Measurements from ENCODE around the gene ANKHD1. TPM values are rescaled to one million over a fixed set of nuclear protein-coding genes. Genes with fewer than 3 reads are reported as not detected.
A peak's percentile ranks its signal among the peaks of the same experiment; 100 is the strongest.

ANKHD1 gene
- total and polyA plus RNA-seq, 9 of the 15 experiments (the other 6 are each of a cell fraction or from before 2014, with no cell fraction given) = 38.9 to 138 (median 78.7) TPM

DNA sequence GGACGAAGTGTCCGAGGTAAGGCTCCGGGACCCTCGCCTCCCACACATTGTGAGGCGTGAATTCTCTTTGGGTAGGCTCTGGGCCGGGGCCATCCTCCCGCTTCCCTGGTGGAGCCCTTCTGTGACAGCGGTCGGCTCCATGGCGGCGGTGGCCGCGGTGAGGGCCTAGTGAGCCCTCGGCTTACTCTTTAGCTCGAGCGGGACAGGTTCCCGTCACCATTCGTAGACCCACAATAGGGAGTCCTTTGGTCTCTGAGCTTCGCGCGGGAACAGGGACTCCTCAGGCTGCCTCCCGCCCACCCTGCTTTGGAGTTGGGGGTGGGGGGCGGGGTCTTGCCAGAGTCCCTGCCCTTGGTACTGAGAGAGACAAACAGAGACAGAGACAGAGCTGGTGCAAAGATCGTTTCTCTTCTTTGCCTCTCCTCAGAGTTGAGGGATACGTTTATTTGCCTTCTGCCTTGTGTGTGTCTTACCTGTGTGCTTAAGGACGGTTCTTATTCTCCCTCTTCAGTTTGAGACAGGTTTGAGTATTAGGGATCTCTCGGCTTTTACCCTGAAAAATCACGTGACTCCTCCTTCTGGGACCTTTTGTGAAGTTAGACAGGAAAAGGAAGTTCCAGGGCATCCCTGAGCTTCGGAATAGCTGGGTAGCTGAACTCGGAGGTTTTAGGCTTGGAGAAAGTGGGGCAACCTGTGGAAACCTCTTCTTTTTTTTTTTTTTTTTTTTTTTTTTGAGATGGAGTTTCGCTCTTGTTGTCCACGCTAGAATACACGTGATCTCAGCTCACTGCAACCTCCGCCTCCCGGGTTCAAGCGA is 833 bp downstream of the ANKHD1 start (continued):
- TF ChIP-seq MAZ (CRISPR knock-in tag; conservative IDR thresholded peaks at IDR 0.05 in 1 of 2, IDR thresholded peaks at IDR 0.05 in 1 of 2) (no peak), MAFG (tag; conservative IDR thresholded peaks at IDR 0.05) (no peak), JUN (IDR thresholded peaks at IDR 0.05; ENCODE audit: borderline replicate concordance, low read depth, low read length) (no peak), JUN (CRISPR knock-in tag; IDR thresholded peaks at IDR 0.05; ENCODE audit: borderline replicate concordance) (no peak), HIVEP1 (CRISPR knock-in tag; IDR thresholded peaks at IDR 0.05) (no peak), SREBF2 (CRISPR knock-in tag; IDR thresholded peaks at IDR 0.05) (no peak), PHF20 (IDR thresholded peaks at IDR 0.05; ENCODE audit: partially characterized antibody) (no peak), KDM4B (IDR thresholded peaks at IDR 0.05; ENCODE audit: borderline replicate concordance in 2 of 2, low read depth in 1 of 2) (no peak), BRCA1 (IDR thresholded peaks at IDR 0.05) (no peak), BRCA1 (CRISPR knock-in tag; IDR thresholded peaks at IDR 0.05) (no peak), GATAD2A (IDR thresholded peaks at IDR 0.05) (no peak), NONO (IDR thresholded peaks at IDR 0.05; ENCODE audit: low read depth in 2 of 2, low read length in 1 of 2) (no peak), L3MBTL2 (IDR thresholded peaks at IDR 0.05) (no peak), TEAD2 (tag; IDR thresholded peaks at IDR 0.05) (no peak), KDM1A (IDR thresholded peaks at IDR 0.05) (no peak), ZFX (CRISPR knock-in tag; IDR thresholded peaks at IDR 0.05) (peak; percentile 67), RBM14 (IDR thresholded peaks at IDR 0.05; ENCODE audit: borderline replicate concordance, insufficient read depth, low read depth, low read length) (no peak), POLR3A (IDR thresholded peaks at IDR 0.05; ENCODE audit: borderline replicate concordance, extremely low read depth, insufficient read depth, insufficient read length) (no peak), GABPA (tag; conservative IDR thresholded peaks at IDR 0.05; ENCODE audit: low read depth) (no peak)
- TF ChIP-seq, protein P1, sequence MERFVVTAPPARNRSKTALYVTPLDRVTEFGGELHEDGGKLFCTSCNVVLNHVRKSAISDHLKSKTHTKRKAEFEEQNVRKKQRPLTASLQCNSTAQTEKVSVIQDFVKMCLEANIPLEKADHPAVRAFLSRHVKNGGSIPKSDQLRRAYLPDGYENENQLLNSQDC (CRISPR knock-in tag; IDR thresholded peaks at IDR 0.05) = no peak
- TF ChIP-seq, protein P2, sequence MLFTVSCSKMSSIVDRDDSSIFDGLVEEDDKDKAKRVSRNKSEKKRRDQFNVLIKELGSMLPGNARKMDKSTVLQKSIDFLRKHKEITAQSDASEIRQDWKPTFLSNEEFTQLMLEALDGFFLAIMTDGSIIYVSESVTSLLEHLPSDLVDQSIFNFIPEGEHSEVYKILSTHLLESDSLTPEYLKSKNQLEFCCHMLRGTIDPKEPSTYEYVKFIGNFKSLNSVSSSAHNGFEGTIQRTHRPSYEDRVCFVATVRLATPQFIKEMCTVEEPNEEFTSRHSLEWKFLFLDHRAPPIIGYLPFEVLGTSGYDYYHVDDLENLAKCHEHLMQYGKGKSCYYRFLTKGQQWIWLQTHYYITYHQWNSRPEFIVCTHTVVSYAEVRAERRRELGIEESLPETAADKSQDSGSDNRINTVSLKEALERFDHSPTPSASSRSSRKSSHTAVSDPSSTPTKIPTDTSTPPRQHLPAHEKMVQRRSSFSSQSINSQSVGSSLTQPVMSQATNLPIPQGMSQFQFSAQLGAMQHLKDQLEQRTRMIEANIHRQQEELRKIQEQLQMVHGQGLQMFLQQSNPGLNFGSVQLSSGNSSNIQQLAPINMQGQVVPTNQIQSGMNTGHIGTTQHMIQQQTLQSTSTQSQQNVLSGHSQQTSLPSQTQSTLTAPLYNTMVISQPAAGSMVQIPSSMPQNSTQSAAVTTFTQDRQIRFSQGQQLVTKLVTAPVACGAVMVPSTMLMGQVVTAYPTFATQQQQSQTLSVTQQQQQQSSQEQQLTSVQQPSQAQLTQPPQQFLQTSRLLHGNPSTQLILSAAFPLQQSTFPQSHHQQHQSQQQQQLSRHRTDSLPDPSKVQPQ (CRISPR knock-in tag; IDR thresholded peaks at IDR 0.05; ENCODE audit: borderline replicate concordance) = no peak
- TF ChIP-seq, protein P3, sequence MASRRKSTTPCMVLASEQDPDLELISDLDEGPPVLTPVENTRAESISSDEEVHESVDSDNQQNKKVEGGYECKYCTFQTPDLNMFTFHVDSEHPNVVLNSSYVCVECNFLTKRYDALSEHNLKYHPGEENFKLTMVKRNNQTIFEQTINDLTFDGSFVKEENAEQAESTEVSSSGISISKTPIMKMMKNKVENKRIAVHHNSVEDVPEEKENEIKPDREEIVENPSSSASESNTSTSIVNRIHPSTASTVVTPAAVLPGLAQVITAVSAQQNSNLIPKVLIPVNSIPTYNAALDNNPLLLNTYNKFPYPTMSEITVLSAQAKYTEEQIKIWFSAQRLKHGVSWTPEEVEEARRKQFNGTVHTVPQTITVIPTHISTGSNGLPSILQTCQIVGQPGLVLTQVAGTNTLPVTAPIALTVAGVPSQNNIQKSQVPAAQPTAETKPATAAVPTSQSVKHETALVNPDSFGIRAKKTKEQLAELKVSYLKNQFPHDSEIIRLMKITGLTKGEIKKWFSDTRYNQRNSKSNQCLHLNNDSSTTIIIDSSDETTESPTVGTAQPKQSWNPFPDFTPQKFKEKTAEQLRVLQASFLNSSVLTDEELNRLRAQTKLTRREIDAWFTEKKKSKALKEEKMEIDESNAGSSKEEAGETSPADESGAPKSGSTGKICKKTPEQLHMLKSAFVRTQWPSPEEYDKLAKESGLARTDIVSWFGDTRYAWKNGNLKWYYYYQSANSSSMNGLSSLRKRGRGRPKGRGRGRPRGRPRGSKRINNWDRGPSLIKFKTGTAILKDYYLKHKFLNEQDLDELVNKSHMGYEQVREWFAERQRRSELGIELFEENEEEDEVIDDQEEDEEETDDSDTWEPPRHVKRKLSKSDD (conservative IDR thresholded peaks at IDR 0.05; ENCODE audit: low read length) = no peak
- TF ChIP-seq, protein P4, sequence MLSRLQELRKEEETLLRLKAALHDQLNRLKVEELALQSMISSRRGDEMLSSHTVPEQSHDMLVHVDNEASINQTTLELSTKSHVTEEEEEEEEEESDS (CRISPR knock-in tag; IDR thresholded peaks at IDR 0.05) = no peak
